Cardiac muscle cell (in vitro differentiated cells and primary cell): ENCODE results near the gene RBM20. TPM values are rescaled to one million over a fixed set of nuclear protein-coding genes. Genes with fewer than 3 reads are reported as not detected.

ENCODE experiments used
- DNase-seq, 2 donors: peaks; one replicate each; pipeline versions ENCODE4 v3.0.0 to v3.0.0-alpha.2; 2010 to 2017; ENCODE audit warnings: low read depth in 1 of 2, low spot score in 1 of 2
- H3K27ac ChIP-seq: fragments of 200-600 bp; sonication (generic); 2 replicates; pipeline ENCODE4 v1.5.1; 2016
- H3K27me3 ChIP-seq: fragments of 200-600 bp; sonication (generic); 2 replicates; pipeline ENCODE4 v1.6.0; 2016; ENCODE audit warnings: control low read depth
- H3K36me3 ChIP-seq: fragments of 200-600 bp; sonication (generic); 2 replicates; pipeline ENCODE4 v1.5.1; 2016; ENCODE audit warnings: control low read depth
- H3K4me1 ChIP-seq: fragments of 200-600 bp; sonication (generic); 2 replicates; pipeline ENCODE4 v1.8.1; 2017; ENCODE audit warnings: low read depth, mild to moderate bottlenecking, mixed run types
- H3K4me3 ChIP-seq: fragments of 200-600 bp; sonication (generic); 2 replicates; pipeline ENCODE4 v1.5.1; 2016; ENCODE audit warnings: mild to moderate bottlenecking
- H3K9me3 ChIP-seq: fragments of 200-600 bp; sonication (generic); 2 replicates; pipeline ENCODE4 v1.5.1; 2017; ENCODE audit warnings: low read depth, mild to moderate bottlenecking, control low read depth
- CTCF ChIP-seq: IDR thresholded peaks from 2 replicates; pipeline ENCODE4 v1.5.1; 2012; ENCODE audit warnings: low read depth, mild to moderate bottlenecking, low read length
- polyA plus RNA-seq: library from polyadenylated mRNA; unstranded; fragments of >200 nt; fragmentation: Nextera tagmentation; extraction: Ambion mirVana; gene quantifications from 2 replicates; pipeline ENCODE4 v1.2.1, GENCODE V29; 2016
- total RNA-seq: library from RNA; depleted of rRNA; stranded (reverse); fragments of >200 nt; gene quantifications from 2 replicates; pipeline ENCODE4 v1.2.3, GENCODE V29; 2016

Gene RBM20
- total and polyA plus RNA-seq, 2 experiments from 2014 or later, result 19.2 to 28.5 TPM

DNA sequence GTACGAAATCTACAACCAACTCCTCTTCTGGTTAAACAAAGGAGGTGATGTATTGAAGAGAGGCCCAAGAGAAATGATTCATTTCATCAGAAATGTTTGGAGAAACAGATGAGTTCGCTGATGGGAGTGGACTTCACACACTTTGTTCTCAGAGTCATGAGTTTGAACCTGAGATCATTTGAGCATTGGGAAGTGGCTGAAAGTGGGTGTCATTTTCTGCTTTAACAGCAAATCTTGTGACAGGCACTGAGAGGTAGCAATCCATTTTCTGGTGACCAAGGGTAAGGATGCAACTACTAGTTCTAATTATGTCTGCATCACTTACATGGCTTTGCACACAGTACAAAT, 51.4 kb downstream of the RBM20 start:
- no peaks in the 10 kb centered on the region for H3K27me3 ChIP-seq
- TF ChIP-seq CTCF, result no peak
- H3K27ac ChIP-seq, result peak overlapping the region; percentile 69
- H3K4me3 ChIP-seq, result no peak overlapping the region
- H3K9me3 ChIP-seq, result no peaks in the 10 kb centered on the region
- peaks cover 53% of the 10 kb centered on the region for H3K4me1 ChIP-seq
- H3K36me3 ChIP-seq, result no peaks in the 10 kb centered on the region
- no peak for DNase-seq

GRCh38 chr10:110696436-110696835, 52.3 kb downstream of the RBM20 start:
- TF ChIP-seq CTCF, result no peak
- no peak for DNase-seq
- Histone ChIP-seq H3K27me3 (no peaks in the 10 kb centered on the region), H3K36me3 (no peaks in the 10 kb centered on the region), H3K4me3 (no peak overlapping the region), H3K9me3 (no peaks in the 10 kb centered on the region), H3K4me1 (peaks cover 61% of the 10 kb centered on the region), H3K27ac (peak overlapping the region; percentile 22)

DNA sequence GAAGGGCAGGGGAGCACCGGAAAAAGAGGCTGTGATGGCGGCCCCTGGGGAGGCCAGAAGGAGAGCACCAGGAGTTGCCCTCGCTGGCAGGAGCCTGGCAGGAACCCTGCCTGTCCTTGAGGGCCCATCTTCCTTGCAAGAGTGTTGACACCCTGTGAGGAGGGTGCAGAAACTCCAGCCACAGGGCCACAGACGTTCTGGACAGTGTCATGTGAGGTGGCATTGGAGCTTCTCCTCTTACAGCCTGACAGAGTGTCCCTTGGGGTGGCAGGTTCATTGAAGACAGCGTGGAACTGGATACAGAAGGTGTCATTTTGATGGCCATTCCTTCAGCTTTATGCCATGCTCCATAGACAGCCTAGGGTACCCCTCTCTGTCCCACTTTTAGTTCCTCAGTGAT, 54.2 kb downstream of the RBM20 start:
- Histone ChIP-seq H3K4me3 (no peak overlapping the region), H3K9me3 (no peaks in the 10 kb centered on the region), H3K27me3 (no peaks in the 10 kb centered on the region), H3K4me1 (peaks cover 72% of the 10 kb centered on the region), H3K36me3 (no peaks in the 10 kb centered on the region), H3K27ac (peak overlapping the region; percentile 94)
- TF ChIP-seq CTCF, result no peak
- DNase-seq, result no peak

GRCh38 chr10:110698782-110699201, 54.7 kb downstream of the RBM20 start:
- Histone ChIP-seq H3K4me3 (no peak overlapping the region), H3K9me3 (no peaks in the 10 kb centered on the region), H3K4me1 (peaks cover 70% of the 10 kb centered on the region), H3K36me3 (no peaks in the 10 kb centered on the region), H3K27ac (peak overlapping the region; percentile 94), H3K27me3 (no peaks in the 10 kb centered on the region)
- peak; percentile 31 to 78 for DNase-seq
- TF ChIP-seq CTCF, result no peak

DNA sequence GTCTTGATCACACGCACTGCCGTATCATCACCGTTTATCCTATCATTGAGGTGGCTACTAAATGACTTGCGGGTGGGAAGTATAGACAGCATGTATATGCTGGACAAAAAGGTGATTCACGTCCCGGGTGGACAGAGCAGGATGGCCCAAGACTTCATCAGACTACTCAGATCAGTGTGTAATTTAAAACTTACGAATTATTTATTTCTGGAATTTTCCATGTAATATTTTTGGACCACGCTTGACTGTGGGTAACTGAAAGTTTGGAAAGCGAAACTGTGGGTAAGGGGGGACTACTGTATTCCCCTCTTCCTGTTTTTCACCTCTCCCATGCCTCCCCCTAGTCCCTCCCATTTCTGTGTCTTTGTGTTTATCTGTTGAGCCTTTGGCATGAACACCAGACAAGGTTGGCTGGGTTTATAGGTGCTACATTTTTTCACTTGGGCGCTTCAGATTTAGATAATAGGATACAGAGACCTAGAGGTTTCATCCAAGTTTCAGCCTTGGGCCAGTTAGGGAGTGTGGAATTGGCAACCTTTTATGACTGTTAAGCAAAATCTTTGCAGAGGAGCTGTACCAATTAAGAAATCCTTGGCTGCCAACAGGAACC, 55.8 kb downstream of the RBM20 start:
- Histone ChIP-seq H3K27me3 (no peaks in the 10 kb centered on the region), H3K4me1 (peaks cover 59% of the 10 kb centered on the region), H3K27ac (peak overlapping the region; percentile 94), H3K9me3 (no peaks in the 10 kb centered on the region), H3K36me3 (no peaks in the 10 kb centered on the region), H3K4me3 (no peak overlapping the region)
- no peak for TF ChIP-seq CTCF
- no peak for DNase-seq
